Measurements from ENCODE around the gene HSD11B2.
"Not testable (repeated sequence)": the region's sequence is repeated elsewhere in the genome, so short reads cannot be mapped to it uniquely, and the experiment has no call there.

Gene HSD11B2

GRCh38 chr16:67413978-67414911, 16.7 kb upstream of the HSD11B2 start:
- in situ Hi-C loops (cut with MboI; ENCODE audit: low sequenced_read_pairs, unreplicated experiment) = loop anchor here (25.0 kb wide), 2 partner anchors 152 to 452 kb away; partner anchors contain the start of gene CES3
- no peak for TF ChIP-seq CTCF (IDR thresholded peaks at IDR 0.05; ENCODE audit: borderline replicate concordance, control extremely low read depth, extremely low read depth, insufficient read depth, missing control alignments)
- DNase-seq (ENCODE audit: low spot score) = no peak

- not testable (repeated sequence) for DNase-seq (ENCODE audit: low spot score)
- in situ Hi-C loops (cut with MboI; ENCODE audit: low sequenced_read_pairs, unreplicated experiment) = loop anchor here (25.0 kb wide), 2 partner anchors 153 to 453 kb away; partner anchors contain the start of gene CES3
These were observed 15.5 kb upstream of the HSD11B2 start for GRCh38 chr16:67415421-67415820.

GRCh38 chr16:67415872-67416793, 14.8 kb upstream of the HSD11B2 start, which contains the start of gene ZDHHC1:
ZDHHC1 (minus strand) TSS chr16:67416477; CDS start chr16:67407775, 8,702 bp downstream.
- TF ChIP-seq CTCF (IDR thresholded peaks at IDR 0.05; ENCODE audit: borderline replicate concordance, control extremely low read depth, extremely low read depth, insufficient read depth, missing control alignments) = peak; percentile 76
- peak; percentile 91 for DNase-seq (ENCODE audit: low spot score)
- in situ Hi-C loops (cut with MboI; ENCODE audit: low sequenced_read_pairs, unreplicated experiment) = loop anchor here (25.0 kb wide), 2 partner anchors 154 to 454 kb away; partner anchors contain the start of gene CES3

- DNase-seq (ENCODE audit: low spot score) = no peak
- in situ Hi-C loops (cut with MboI; ENCODE audit: low sequenced_read_pairs, unreplicated experiment) = loop anchor here (25.0 kb wide), 2 partner anchors 155 to 455 kb away; partner anchors contain the start of gene CES3
- TF ChIP-seq CTCF (IDR thresholded peaks at IDR 0.05; ENCODE audit: borderline replicate concordance, control extremely low read depth, extremely low read depth, insufficient read depth, missing control alignments) = no peak
These were observed 13.4 kb upstream of the HSD11B2 start for GRCh38 chr16:67417333-67418061.

GRCh38 chr16:67419502-67419901, 11.4 kb upstream of the HSD11B2 start:
- DNase-seq (ENCODE audit: low spot score) = no peak
- in situ Hi-C loops (cut with MboI; ENCODE audit: low sequenced_read_pairs, unreplicated experiment) = loop anchor here (25.0 kb wide), 2 partner anchors 157 to 457 kb away; partner anchors contain the start of gene CES3

More at GRCh38 chr16:67419502-67419901, 11.4 kb upstream of the HSD11B2 start:
- no peak for TF ChIP-seq CTCF (IDR thresholded peaks at IDR 0.05; ENCODE audit: borderline replicate concordance, control extremely low read depth, extremely low read depth, insufficient read depth, missing control alignments)
